GM15510 (cell line): ENCODE data around the gene DCHS1.

ENCODE experiments used
- POLR2A ChIP-seq: IDR thresholded peaks from 3 replicates; pipeline ENCODE4 v1.6.1; 2011; ENCODE audit warnings: borderline replicate concordance; ENCODE audit not compliant: insufficient read length; ENCODE audit errors: extremely low read depth

DCHS1 gene

GRCh38 chr11:6625832-6626420 lies 29.7 kb downstream of the DCHS1 start:
- TF ChIP-seq POLR2A, result no peak

GRCh38 chr11:6625156-6625831 lies 30.3 kb downstream of the DCHS1 start:
- TF ChIP-seq POLR2A, result no peak

GRCh38 chr11:6623391-6624363 lies 31.9 kb downstream of the DCHS1 start:
- no peak for TF ChIP-seq POLR2A

- TF ChIP-seq POLR2A, result no peak
Observed at GRCh38 chr11:6622261-6623171, 33.1 kb downstream of the DCHS1 start.

- TF ChIP-seq POLR2A, result no peak
Observed at GRCh38 chr11:6621711-6622211, 33.8 kb downstream of the DCHS1 start.

- TF ChIP-seq POLR2A, result no peak
Observed at GRCh38 chr11:6620636-6621035, 35.0 kb downstream of the DCHS1 start.

GRCh38 chr11:6619004-6619745 lies 36.4 kb downstream of the DCHS1 start, which contains the start of gene TPP1:
TSS of gene TPP1 (minus strand) at chr11:6619422. CDS start at chr11:6619400, 22 bp downstream.
- peak; percentile 71 for TF ChIP-seq POLR2A

- no peak for TF ChIP-seq POLR2A
Observed at GRCh38 chr11:6618117-6619003, 37.2 kb downstream of the DCHS1 start.

- no peak for TF ChIP-seq POLR2A
Observed at GRCh38 chr11:6617315-6617781, 38.3 kb downstream of the DCHS1 start.

GRCh38 chr11:6616596-6617250 lies 38.9 kb downstream of the DCHS1 start:
- no peak for TF ChIP-seq POLR2A

- no peak for TF ChIP-seq POLR2A
Observed at GRCh38 chr11:6615882-6616585, 39.6 kb downstream of the DCHS1 start.
